Measurements from ENCODE around the gene ACOT7. TPM values are rescaled to one million over a fixed set of nuclear protein-coding genes. Genes with fewer than 3 reads are reported as not detected.
A peak's percentile ranks its signal among the peaks of the same experiment; 100 is the strongest.
"Not testable (repeated sequence)": the region's sequence is repeated elsewhere in the genome, so short reads cannot be mapped to it uniquely, and the experiment has no call there.

ACOT7 gene
- total and polyA plus RNA-seq, 7 donors: 2.3 to 12.4 (median 4.1) TPM

DNA sequence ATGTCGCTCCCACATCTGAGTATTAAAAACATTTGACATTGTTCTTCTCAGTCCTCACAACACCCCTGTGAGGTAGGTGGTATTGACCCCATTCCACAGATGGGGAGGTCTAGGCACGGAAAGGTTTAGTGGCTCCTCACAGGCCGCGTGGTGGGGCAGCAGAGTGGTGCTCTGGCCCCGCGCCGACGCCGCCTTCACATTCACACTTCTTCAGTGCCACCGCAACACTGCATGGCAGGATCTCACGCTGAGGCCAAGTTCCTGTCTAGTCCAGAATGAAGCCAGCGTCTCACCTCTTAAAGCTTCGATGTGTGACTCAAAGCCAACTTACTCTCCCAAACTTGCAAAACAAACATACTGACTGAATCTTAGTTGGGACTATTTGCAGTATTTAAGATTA is 169.9 kb downstream of the ACOT7 start:
- H3K4me1 ChIP-seq: peaks cover 14% of the 10 kb centered on the region
- H3K27me3 ChIP-seq (ENCODE audit: insufficient read depth in 3 of 3, low read length in 2 of 3): no peaks in the 10 kb centered on the region
- intact Hi-C loops (cut with DNase I): no loop called here
- 96 to 98% (median 97%) methylated on average over 13 of the region's 13 CpGs for WGBS, 3 donors
- H3K36me3 ChIP-seq (ENCODE audit: insufficient read depth in 1 of 2, low read depth in 1 of 2): peaks cover 2 to 70% of the 10 kb centered on the region in 2 donors
- H3K27ac ChIP-seq: no peak overlapping the region
- no peaks in the 10 kb centered on the region for H3K9me3 ChIP-seq
- DNase-seq (no peak), ATAC-seq (no peak)
- no peak overlapping the region for H3K4me3 ChIP-seq
- TF ChIP-seq, protein P1, sequence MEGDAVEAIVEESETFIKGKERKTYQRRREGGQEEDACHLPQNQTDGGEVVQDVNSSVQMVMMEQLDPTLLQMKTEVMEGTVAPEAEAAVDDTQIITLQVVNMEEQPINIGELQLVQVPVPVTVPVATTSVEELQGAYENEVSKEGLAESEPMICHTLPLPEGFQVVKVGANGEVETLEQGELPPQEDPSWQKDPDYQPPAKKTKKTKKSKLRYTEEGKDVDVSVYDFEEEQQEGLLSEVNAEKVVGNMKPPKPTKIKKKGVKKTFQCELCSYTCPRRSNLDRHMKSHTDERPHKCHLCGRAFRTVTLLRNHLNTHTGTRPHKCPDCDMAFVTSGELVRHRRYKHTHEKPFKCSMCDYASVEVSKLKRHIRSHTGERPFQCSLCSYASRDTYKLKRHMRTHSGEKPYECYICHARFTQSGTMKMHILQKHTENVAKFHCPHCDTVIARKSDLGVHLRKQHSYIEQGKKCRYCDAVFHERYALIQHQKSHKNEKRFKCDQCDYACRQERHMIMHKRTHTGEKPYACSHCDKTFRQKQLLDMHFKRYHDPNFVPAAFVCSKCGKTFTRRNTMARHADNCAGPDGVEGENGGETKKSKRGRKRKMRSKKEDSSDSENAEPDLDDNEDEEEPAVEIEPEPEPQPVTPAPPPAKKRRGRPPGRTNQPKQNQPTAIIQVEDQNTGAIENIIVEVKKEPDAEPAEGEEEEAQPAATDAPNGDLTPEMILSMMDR (IDR thresholded peaks at IDR 0.05): no peak

DNA sequence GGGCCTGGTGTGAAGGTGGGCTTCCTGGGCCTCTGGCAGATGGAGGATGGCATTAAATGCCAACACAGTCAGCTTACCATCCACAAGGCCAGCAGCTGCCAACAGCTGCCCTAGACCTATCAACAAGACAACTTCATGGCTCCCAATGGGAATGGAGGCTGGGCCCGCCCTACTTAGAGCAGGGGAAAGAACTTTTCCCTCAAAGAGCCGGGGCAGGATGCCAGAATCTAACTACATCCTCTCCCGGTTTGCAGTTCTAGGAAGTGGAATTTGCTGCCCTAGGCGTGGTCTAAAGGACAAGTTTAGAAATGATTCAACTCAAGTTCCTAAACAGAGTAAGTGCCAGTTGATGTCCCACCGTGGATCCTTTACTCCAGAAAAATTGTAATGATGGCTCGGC is 170.9 kb downstream of the ACOT7 start:
- intact Hi-C loops (cut with DNase I): no loop called here
- peak overlapping the region; percentile 27 for H3K27ac ChIP-seq
- H3K27me3 ChIP-seq (ENCODE audit: insufficient read depth in 3 of 3, low read length in 2 of 3): no peaks in the 10 kb centered on the region
- no peaks in the 10 kb centered on the region for H3K9me3 ChIP-seq
- H3K4me1 ChIP-seq: peaks cover 14% of the 10 kb centered on the region
- ATAC-seq (peak in 2 of 4 donors; percentile 36 to 47), DNase-seq (peak; percentile 64 to 67)
- no peak overlapping the region for H3K4me3 ChIP-seq
- 31 to 51% (median 36%) methylated on average over 6 of the region's 6 CpGs for WGBS, 3 donors
- peaks cover 2 to 66% of the 10 kb centered on the region in 2 donors for H3K36me3 ChIP-seq (ENCODE audit: insufficient read depth in 1 of 2, low read depth in 1 of 2)
- TF ChIP-seq, protein P1 (IDR thresholded peaks at IDR 0.05): no peak

DNA sequence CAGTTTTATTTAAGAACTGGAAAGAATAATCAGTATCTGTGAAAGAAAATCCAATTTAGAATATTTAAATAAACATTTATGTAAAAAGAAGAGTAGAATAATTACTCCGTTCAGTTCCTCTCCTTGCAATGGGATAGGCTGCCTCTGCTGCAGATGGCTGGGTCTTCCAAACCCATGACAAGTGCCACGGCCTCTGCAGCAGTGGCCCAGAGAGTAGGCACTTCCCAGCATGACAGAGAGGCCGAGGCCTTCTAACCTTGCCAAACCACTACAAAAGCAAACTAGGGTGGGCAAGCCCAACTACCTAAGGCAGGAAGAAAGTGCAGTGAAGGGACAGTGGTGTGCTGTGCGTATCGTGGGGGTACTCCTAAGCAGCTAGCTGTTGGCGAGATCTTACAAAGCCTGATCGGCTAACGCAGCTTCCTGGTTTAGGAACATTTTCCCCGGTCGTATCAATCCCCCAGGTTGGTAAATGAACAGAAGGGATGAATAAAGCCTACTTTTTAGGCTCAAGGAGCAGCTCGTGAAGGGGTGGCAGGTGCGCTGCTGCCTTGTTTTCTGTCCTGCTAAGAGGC is 172.3 kb downstream of the ACOT7 start:
- ATAC-seq (no peak), DNase-seq (no peak)
- H3K36me3 ChIP-seq (ENCODE audit: insufficient read depth in 1 of 2, low read depth in 1 of 2): peaks cover 0 to 57% of the 10 kb centered on the region in 2 donors
- intact Hi-C loops (cut with DNase I): no loop called here
- no peak overlapping the region for H3K27ac ChIP-seq
- H3K27me3 ChIP-seq (ENCODE audit: insufficient read depth in 3 of 3, low read length in 2 of 3): no peaks in the 10 kb centered on the region
- TF ChIP-seq, protein P1 (IDR thresholded peaks at IDR 0.05): no peak
- H3K9me3 ChIP-seq: no peaks in the 10 kb centered on the region
- H3K4me3 ChIP-seq: no peak overlapping the region
- WGBS, 3 donors: 90 to 94% (median 90%) methylated on average over 12 of the region's 12 CpGs
- peaks cover 14% of the 10 kb centered on the region for H3K4me1 ChIP-seq

DNA sequence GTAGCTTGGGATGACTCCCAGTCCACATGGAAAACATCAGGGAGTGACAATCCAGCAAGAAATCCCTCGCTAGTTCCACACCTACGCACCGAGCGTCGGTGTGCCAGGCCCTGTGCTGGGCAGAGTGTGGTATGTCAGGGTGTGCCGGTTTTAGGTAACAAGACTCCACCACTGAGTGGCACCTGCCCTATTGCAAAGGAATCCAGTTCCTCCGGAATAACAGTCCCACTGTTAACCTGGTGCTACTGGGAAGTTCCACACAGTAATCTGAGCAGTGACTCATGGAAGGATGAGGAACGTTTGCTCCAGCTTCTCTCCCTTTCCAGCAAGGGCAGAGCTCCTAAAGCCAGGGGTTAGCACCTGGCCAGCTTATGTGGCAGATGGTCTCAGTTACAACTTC is 173.3 kb downstream of the ACOT7 start:
- DNase-seq (no peak), ATAC-seq (peak; percentile 77 to 86 (median 82))
- H3K4me3 ChIP-seq: no peak overlapping the region
- H3K27me3 ChIP-seq (ENCODE audit: insufficient read depth in 3 of 3, low read length in 2 of 3): no peaks in the 10 kb centered on the region
- peaks cover 14% of the 10 kb centered on the region for H3K4me1 ChIP-seq
- TF ChIP-seq, protein P1 (IDR thresholded peaks at IDR 0.05): no peak
- peaks cover 0 to 57% of the 10 kb centered on the region in 2 donors for H3K36me3 ChIP-seq (ENCODE audit: insufficient read depth in 1 of 2, low read depth in 1 of 2)
- peak overlapping the region; percentile 27 for H3K27ac ChIP-seq
- H3K9me3 ChIP-seq: no peaks in the 10 kb centered on the region
- intact Hi-C loops (cut with DNase I): no loop called here
- 41 to 67% (median 51%) methylated on average over 8 of the region's 8 CpGs for WGBS, 3 donors

DNA sequence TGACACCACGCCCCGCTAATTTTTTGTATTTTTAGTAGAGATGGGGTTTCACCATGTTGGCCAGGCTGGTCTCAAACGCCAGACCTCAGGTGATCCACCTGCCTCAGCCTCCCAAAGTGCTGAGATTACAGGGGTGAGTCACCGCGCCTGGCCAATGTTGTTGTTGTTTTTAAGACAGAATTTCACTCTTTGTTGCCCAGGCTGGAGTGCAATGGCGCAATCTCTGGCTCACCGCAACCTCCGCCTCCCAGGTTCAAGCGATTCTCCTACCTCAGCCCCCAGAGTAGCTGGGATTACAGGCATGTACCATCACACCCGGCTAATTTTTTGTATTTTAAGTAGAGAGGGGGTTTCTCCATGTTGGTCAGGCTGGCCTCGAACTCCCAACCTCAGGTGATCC is 173.9 kb downstream of the ACOT7 start:
- H3K36me3 ChIP-seq (ENCODE audit: insufficient read depth in 1 of 2, low read depth in 1 of 2): peaks cover 0 to 51% of the 10 kb centered on the region in 2 donors
- not testable (repeated sequence) for H3K27ac ChIP-seq, DNase-seq

More for the DNA sequence above, 173.9 kb downstream of the ACOT7 start:
- WGBS, 3 donors: 86 to 93% (median 92%) methylated on average over 11 of the region's 11 CpGs
- ATAC-seq; H3K9me3 ChIP-seq; H3K4me3 ChIP-seq; H3K27me3 ChIP-seq (ENCODE audit: insufficient read depth in 3 of 3, low read length in 2 of 3); intact Hi-C loops (cut with DNase I): not testable (repeated sequence)
- H3K4me1 ChIP-seq: peaks cover 14% of the 10 kb centered on the region

All from psoas muscle (tissue), 8 donors.